Measurements from ENCODE around the gene DICER1. TPM values are rescaled to one million over a fixed set of nuclear protein-coding genes. Genes with fewer than 3 reads are reported as not detected.

Gene DICER1
- total and polyA plus RNA-seq, 8 donors: 47.9 to 76.9 (median 50.9) TPM

DNA sequence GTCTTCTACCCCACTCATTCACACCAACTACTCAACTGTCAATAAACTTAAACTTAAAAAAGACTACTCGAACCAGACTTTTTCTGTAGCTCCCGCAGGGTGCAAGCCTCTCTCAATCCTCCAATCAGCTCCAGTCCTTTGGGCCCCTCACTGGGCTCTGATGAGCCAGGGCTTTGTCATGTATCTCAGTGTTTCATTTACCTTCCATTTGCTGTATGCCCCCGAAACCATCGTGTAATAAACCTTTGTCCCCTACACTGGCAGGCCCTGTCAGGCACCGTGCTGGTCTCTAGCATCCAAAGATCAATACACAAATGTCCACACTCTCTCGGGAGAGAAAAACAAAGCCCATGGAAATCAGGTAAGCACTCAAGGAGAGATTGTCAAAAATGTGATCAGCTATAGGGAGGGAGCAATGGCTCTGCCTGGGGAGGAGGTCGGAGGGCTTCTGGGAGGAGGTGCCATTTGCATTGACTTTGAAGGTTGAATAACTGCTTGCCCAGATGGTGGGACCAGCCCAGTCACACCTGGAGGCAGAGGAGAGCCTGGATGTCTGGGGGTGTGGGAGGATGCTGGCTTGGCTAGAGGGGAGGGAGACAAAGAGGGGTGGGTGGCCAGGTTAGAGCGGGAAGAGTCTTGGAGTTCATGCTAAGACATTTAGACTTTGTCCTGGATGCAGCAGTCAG lies 42.1 kb upstream of the DICER1 start:
- Histone ChIP-seq H3K36me3 (peaks cover 0 to 22% of the 10 kb centered on the region in 2 donors), H3K27me3 (no peaks in the 10 kb centered on the region), H3K27ac (no peak overlapping the region), H3K4me3 (no peak overlapping the region), H3K4me1 (peaks cover 0 to 10% of the 10 kb centered on the region in 2 donors), H3K9me3 (no peaks in the 10 kb centered on the region)
- intact Hi-C loops (cut with DNase I): no loop called here
- ATAC-seq (no peak), DNase-seq (no peak)
- TF ChIP-seq, protein P1, sequence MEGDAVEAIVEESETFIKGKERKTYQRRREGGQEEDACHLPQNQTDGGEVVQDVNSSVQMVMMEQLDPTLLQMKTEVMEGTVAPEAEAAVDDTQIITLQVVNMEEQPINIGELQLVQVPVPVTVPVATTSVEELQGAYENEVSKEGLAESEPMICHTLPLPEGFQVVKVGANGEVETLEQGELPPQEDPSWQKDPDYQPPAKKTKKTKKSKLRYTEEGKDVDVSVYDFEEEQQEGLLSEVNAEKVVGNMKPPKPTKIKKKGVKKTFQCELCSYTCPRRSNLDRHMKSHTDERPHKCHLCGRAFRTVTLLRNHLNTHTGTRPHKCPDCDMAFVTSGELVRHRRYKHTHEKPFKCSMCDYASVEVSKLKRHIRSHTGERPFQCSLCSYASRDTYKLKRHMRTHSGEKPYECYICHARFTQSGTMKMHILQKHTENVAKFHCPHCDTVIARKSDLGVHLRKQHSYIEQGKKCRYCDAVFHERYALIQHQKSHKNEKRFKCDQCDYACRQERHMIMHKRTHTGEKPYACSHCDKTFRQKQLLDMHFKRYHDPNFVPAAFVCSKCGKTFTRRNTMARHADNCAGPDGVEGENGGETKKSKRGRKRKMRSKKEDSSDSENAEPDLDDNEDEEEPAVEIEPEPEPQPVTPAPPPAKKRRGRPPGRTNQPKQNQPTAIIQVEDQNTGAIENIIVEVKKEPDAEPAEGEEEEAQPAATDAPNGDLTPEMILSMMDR (IDR thresholded peaks at IDR 0.05): no peak

DNA sequence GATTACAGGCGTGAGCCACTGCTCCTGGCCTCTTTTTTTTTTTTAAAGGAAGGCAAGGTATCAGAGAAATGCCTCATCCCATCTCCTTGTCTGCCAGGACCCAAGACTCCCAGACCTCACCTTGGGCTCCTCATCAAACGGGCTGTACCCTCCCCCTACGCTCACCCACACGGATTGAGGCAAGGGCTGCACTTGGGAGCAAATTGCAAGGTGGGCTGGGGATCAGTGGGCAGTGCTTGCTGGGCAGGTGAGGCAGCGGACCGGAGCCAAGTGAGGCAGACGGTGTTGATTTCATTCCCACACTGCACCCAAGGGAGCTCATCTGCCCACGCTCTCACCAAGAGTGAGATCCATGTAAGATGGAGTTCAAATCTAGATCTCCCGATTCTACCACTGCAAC lies 41.0 kb upstream of the DICER1 start:
- peaks cover 0 to 10% of the 10 kb centered on the region in 2 donors for H3K4me1 ChIP-seq
- no peak for DNase-seq
- H3K36me3 ChIP-seq: peaks cover 0 to 11% of the 10 kb centered on the region in 2 donors
- H3K27ac ChIP-seq: no peak overlapping the region
- H3K27me3 ChIP-seq: no peaks in the 10 kb centered on the region
- no peak for ATAC-seq
- TF ChIP-seq, protein P1 (IDR thresholded peaks at IDR 0.05): no peak
- no peaks in the 10 kb centered on the region for H3K9me3 ChIP-seq
- H3K4me3 ChIP-seq: no peak overlapping the region
- intact Hi-C loops (cut with DNase I): no loop called here

DNA sequence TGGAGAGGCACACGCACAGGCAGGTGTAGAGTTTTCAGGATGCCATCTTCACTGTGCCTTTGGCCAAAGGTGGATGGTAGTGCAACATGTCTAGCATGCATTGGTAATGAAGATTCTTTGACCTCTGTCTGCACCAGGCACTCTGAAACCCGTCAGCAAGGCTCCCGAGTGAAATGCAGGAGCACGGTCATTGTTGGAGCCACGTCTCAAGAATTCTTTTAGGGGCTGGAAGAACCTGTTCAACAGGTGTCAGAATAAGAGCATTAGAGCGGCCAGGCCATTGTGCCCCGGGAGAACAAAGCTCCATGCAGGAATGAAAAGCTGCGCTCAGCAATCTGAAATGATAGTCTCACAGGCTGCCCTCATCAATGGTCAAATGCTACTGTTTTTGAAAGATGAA lies 40.2 kb upstream of the DICER1 start:
- intact Hi-C loops (cut with DNase I): no loop called here

GRCh38 chr14:95196826-95197545 lies 39.7 kb upstream of the DICER1 start:
- no peak for DNase-seq
- no peak for ATAC-seq
- no peak overlapping the region for H3K27ac ChIP-seq
- H3K9me3 ChIP-seq: no peaks in the 10 kb centered on the region
- TF ChIP-seq, protein P1 (IDR thresholded peaks at IDR 0.05): no peak
- intact Hi-C loops (cut with DNase I): no loop called here
- H3K4me3 ChIP-seq: no peak overlapping the region
- H3K27me3 ChIP-seq: no peaks in the 10 kb centered on the region
- no peaks in the 10 kb centered on the region for H3K36me3 ChIP-seq
- peaks cover 0 to 17% of the 10 kb centered on the region in 2 donors for H3K4me1 ChIP-seq

More for the DNA sequence above, 40.2 kb upstream of the DICER1 start:
- Histone ChIP-seq H3K9me3 (no peaks in the 10 kb centered on the region), H3K27ac (no peak overlapping the region), H3K4me1 (peaks cover 0 to 14% of the 10 kb centered on the region in 2 donors), H3K27me3 (no peaks in the 10 kb centered on the region), H3K36me3 (peaks cover 0 to 4% of the 10 kb centered on the region in 2 donors), H3K4me3 (no peak overlapping the region)
- TF ChIP-seq, protein P1 (IDR thresholded peaks at IDR 0.05): no peak
- ATAC-seq: peak; percentile 50
- no peak for DNase-seq

DNA sequence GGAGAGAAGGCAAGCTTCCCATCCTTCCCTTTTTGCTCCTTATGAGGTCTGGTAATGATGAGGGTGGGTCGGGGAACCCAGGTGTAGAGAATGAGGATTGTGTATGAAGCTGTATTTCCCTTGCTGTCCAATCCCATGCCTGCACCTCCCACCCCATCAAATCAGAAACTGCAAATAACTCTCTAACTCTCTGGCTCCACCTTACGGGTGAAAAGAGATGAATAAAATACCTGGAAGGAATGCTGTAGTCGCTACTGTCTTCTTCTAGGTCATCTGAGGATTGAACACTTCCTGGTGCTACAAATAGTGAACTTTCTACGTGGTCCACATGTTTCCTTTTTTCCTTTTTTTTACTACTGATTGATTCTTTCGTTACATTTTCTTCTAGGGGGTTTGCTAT lies 38.9 kb upstream of the DICER1 start:
- DNase-seq (no peak), ATAC-seq (no peak)
- intact Hi-C loops (cut with DNase I): no loop called here
- H3K27me3 ChIP-seq: no peaks in the 10 kb centered on the region
- H3K36me3 ChIP-seq: no peaks in the 10 kb centered on the region
- H3K4me3 ChIP-seq: no peak overlapping the region
- no peak overlapping the region for H3K27ac ChIP-seq
- TF ChIP-seq, protein P1 (IDR thresholded peaks at IDR 0.05): peak; percentile 9 to 31
- peaks cover 0 to 24% of the 10 kb centered on the region in 2 donors for H3K4me1 ChIP-seq
- no peaks in the 10 kb centered on the region for H3K9me3 ChIP-seq

Measured in left lung (tissue), 10 donors.